GM19452 (cell line): Measurements from ENCODE around the gene CCDC88A.
"Not testable (repeated sequence)": the region's sequence is repeated elsewhere in the genome, so short reads cannot be mapped to it uniquely, and the experiment has no call there.

ENCODE experiments used
- ATAC-seq: cut with Tn5 transposase; IDR thresholded peaks from one replicate; pipeline ENCODE4 v1.9.1; 2021; ENCODE audit not compliant: unreplicated experiment

The CCDC88A gene

GRCh38 chr2:55242617-55243016 is 177.0 kb downstream of the CCDC88A start:
- ATAC-seq: no peak

- not testable (repeated sequence) for ATAC-seq
These were observed 178.1 kb downstream of the CCDC88A start for GRCh38 chr2:55241582-55241981.

GRCh38 chr2:55239656-55240222 is 179.9 kb downstream of the CCDC88A start:
- ATAC-seq: no peak
